Measurements from ENCODE around the gene TMEM163. TPM values are rescaled to one million over a fixed set of nuclear protein-coding genes. Genes with fewer than 3 reads are reported as not detected.

The TMEM163 gene
- total and polyA plus RNA-seq, 2 of the 13 experiments (the other 11 are each of a cell fraction or from before 2014, with no cell fraction given): 0.05 TPM; not detected in 1

GRCh38 chr2:134671513-134671912 is 47.3 kb downstream of the TMEM163 start:
- H4K20me1 ChIP-seq (ENCODE audit: insufficient read depth, low read length): no peaks in the 10 kb centered on the region
- no peak; the same call in 2 of the 3 replicates for ATAC-seq
- ChIA-PET CTCF (ENCODE audit: low intra/inter-chr PET ratio, low total read pairs) (no interaction called here), POLR2A (no interaction called here)
- intact Hi-C loops (cut with micrococcal nuclease; ENCODE audit: unreplicated experiment) (no loop called here), in situ Hi-C loops (cut with HindIII; ENCODE audit: extremely low pct_ligation_motif_present, low pct_unique_long_range_greater_than_20kb) (no loop called here)
- no peaks in the 10 kb centered on the region for H3K9me3 ChIP-seq (ENCODE audit: low read length)
- H3K27ac ChIP-seq (ENCODE audit: extremely low read length, insufficient read depth, low read length): no peak overlapping the region
- no peak for TF ChIP-seq SRF (IDR thresholded peaks at IDR 0.05; ENCODE audit: low read depth, low read length)
- TF ChIP-seq, protein P1, sequence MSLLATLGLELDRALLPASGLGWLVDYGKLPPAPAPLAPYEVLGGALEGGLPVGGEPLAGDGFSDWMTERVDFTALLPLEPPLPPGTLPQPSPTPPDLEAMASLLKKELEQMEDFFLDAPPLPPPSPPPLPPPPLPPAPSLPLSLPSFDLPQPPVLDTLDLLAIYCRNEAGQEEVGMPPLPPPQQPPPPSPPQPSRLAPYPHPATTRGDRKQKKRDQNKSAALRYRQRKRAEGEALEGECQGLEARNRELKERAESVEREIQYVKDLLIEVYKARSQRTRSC (CRISPR knock-in tag; IDR thresholded peaks at IDR 0.05; ENCODE audit: low read depth): no peak
- no peak for TF ChIP-seq RBFOX2 (IDR thresholded peaks at IDR 0.05; ENCODE audit: low read depth, low read length)
- TF ChIP-seq ZBTB25 (CRISPR knock-in tag; IDR thresholded peaks at IDR 0.05): no peak
- TF ChIP-seq ZNF550 (CRISPR knock-in tag; IDR thresholded peaks at IDR 0.05; ENCODE audit: borderline replicate concordance): no peak
- TF ChIP-seq RFXANK (CRISPR knock-in tag; IDR thresholded peaks at IDR 0.05): no peak
- no peak for TF ChIP-seq ZNF274 (CRISPR knock-in tag; IDR thresholded peaks at IDR 0.05)
- no peak for TF ChIP-seq ARNT (IDR thresholded peaks at IDR 0.05)
- TF ChIP-seq ZNF484 (CRISPR knock-in tag; IDR thresholded peaks at IDR 0.05; ENCODE audit: borderline replicate concordance, low read depth): no peak
- TF ChIP-seq AFF4 (CRISPR knock-in tag; IDR thresholded peaks at IDR 0.05): no peak
- no peak for TF ChIP-seq BATF2 (CRISPR knock-in tag; IDR thresholded peaks at IDR 0.05)
- TF ChIP-seq, protein P2, sequence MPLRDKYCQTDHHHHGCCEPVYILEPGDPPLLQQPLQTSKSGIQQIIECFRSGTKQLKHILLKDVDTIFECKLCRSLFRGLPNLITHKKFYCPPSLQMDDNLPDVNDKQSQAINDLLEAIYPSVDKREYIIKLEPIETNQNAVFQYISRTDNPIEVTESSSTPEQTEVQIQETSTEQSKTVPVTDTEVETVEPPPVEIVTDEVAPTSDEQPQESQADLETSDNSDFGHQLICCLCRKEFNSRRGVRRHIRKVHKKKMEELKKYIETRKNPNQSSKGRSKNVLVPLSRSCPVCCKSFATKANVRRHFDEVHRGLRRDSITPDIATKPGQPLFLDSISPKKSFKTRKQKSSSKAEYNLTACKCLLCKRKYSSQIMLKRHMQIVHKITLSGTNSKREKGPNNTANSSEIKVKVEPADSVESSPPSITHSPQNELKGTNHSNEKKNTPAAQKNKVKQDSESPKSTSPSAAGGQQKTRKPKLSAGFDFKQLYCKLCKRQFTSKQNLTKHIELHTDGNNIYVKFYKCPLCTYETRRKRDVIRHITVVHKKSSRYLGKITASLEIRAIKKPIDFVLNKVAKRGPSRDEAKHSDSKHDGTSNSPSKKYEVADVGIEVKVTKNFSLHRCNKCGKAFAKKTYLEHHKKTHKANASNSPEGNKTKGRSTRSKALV (CRISPR knock-in tag; IDR thresholded peaks at IDR 0.05): no peak
- TF ChIP-seq, protein P3, sequence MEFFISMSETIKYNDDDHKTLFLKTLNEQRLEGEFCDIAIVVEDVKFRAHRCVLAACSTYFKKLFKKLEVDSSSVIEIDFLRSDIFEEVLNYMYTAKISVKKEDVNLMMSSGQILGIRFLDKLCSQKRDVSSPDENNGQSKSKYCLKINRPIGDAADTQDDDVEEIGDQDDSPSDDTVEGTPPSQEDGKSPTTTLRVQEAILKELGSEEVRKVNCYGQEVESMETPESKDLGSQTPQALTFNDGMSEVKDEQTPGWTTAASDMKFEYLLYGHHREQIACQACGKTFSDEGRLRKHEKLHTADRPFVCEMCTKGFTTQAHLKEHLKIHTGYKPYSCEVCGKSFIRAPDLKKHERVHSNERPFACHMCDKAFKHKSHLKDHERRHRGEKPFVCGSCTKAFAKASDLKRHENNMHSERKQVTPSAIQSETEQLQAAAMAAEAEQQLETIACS (CRISPR knock-in tag; IDR thresholded peaks at IDR 0.05): no peak
- TF ChIP-seq, protein P4, sequence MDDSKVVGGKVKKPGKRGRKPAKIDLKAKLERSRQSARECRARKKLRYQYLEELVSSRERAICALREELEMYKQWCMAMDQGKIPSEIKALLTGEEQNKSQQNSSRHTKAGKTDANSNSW (CRISPR knock-in tag; IDR thresholded peaks at IDR 0.05; ENCODE audit: borderline replicate concordance): no peak
- H3K27me3 ChIP-seq (ENCODE audit: control insufficient read depth in 1 of 2, insufficient read depth in 2 of 2, low read length in 2 of 2): peaks cover 0 to 23% of the 10 kb centered on the region in 2 experiments; a peak in 2 of 5 replicates
- no peak overlapping the region for H3K9ac ChIP-seq (ENCODE audit: insufficient read depth, low read depth, low read length)
- no peaks in the 10 kb centered on the region for H3K4me1 ChIP-seq (ENCODE audit: insufficient read depth, low read length)
- WGBS (ENCODE audit: low lambda C conversion rate): 8% methylated on average over 1 of the region's 1 CpG
- BruUV-seq (replicated peaks): no TSS peak
- no peak overlapping the region for H3K4me3 ChIP-seq (replicated peaks in 1 of 3; ENCODE audit: insufficient read depth in 1 of 3, low read depth in 2 of 3, low read length in 3 of 3)
- H3K79me2 ChIP-seq (ENCODE audit: insufficient read depth, low read length): no peaks in the 10 kb centered on the region
- no peaks in the 10 kb centered on the region for H3K36me3 ChIP-seq (replicated peaks in 1 of 2; ENCODE audit: control insufficient read depth in 1 of 2, insufficient read depth in 2 of 2, low read length in 2 of 2)
- no peak for DNase-seq (ENCODE audit: low spot score)
- no peak for FAIRE-seq
- no peak overlapping the region for H2AFZ ChIP-seq (ENCODE audit: low read length)
- no peak overlapping the region for H3K4me2 ChIP-seq (ENCODE audit: low read depth, low read length)

All from HepG2 (cell line).